HG03521 (cell line): ENCODE data around the gene TMED4.

Experiments used
- ATAC-seq: cut with Tn5 transposase; IDR thresholded peaks from one replicate; pipeline ENCODE4 v1.9.1; 2021; ENCODE audit warnings: mild to moderate bottlenecking, moderate library complexity; ENCODE audit not compliant: unreplicated experiment

TMED4 gene

DNA sequence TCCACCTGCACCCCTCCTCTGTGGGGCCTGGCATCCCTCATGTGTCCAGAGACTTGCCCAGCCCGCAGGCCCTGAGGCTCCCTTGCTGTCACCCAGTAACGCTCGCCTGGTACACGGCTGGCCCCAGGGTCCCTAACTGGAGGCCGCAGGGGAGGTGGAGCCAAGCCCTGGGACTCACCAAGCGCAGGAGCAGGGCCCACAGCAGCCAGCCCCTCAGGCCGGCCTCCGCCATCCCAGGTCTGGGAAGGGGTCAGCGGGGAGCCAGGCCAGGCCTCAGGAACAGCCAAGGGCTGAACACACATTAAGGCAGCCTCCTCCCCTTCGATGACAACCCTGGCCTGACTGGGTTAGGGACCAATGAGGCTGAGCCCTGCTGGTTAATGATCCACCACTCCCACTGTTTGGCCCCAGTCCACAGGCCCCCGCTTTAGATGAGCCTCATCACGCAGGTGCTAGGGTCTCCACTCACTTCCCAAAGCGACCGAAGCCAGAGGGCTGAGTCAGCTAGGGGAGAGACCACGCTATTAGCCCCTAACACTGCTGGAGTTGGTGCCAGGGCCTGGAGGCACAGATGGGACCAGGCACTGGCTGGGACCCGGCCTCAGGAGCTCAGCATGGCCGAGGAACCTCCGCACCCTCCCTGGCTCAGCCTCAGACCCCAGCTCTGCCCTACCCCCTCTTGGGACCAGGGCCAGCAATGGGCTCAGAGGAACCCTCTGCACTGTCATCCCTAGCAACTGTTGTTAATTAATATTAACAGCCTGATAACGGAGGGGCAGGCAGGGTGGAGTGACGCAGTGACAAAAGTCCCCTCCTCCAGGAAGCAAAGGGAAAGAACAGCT, 40.8 kb downstream of the TMED4 start, which contains the start of gene NPC1L1:
NPC1L1 (minus strand) TSS at position 303 of the 842 bp plus-strand sequence; CDS start at position 232, 71 bp downstream.
- ATAC-seq = no peak

DNA sequence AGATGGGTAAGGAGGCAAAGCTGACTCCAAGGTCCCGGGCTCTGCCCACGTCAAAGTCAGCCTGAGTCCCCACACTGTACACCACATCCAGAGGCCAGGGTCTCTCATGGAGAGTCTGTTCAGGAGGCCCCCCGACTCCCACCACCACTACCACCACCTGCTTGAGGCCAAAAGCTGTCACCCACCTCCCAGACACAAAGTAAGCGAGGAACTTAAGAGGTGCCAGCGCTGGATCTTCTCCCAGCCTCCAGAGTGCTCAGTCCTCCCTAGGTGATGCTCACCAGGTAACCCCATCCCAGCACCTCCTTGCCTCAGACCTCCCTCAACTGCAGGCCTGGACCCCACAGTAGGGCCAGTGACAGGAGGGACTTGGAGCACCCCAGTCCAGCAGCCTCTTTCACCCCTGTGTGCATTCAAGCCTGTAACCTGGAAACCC, 41.4 kb downstream of the TMED4 start:
- no peak for ATAC-seq

DNA sequence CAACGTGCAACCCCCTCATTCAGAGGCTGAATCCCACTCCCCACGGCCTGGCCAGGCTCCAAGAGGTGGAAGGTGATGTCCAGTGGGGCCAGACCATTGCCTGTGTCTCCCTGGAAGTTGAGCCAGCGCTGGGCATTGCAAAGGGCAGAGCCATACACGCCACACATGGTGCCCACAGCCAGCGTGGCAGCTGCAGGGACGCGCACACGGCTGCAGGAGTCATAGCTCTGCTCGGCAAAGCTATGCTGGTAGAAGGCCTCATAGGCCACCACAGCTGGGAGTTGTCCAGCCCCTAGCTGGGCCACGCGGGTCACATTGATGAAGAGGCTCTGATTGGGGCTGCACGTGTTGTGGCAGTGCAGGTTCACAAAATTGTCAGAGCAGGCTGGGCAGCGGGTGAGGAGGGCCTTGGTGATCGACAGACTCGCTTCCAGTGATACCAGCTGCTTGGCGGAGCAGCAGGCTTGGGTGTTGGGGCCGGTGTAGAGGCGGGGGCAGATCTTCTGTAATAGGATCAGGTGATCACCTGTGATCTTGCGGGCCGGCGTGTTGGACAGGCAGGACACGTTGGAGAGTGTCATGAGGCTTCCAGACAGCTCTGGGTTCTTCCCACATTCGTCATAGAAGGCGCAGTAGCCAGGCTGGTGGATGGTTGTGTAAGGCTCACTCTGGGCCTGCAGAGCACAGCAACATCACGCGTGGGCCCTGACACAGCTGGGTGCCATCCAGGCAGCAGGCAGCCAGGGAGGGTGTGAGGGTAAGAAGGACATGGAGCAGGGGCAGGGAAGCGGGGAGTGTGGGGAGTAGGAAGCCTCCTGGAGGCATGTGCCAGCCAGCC, 42.1 kb downstream of the TMED4 start:
- ATAC-seq = no peak

DNA sequence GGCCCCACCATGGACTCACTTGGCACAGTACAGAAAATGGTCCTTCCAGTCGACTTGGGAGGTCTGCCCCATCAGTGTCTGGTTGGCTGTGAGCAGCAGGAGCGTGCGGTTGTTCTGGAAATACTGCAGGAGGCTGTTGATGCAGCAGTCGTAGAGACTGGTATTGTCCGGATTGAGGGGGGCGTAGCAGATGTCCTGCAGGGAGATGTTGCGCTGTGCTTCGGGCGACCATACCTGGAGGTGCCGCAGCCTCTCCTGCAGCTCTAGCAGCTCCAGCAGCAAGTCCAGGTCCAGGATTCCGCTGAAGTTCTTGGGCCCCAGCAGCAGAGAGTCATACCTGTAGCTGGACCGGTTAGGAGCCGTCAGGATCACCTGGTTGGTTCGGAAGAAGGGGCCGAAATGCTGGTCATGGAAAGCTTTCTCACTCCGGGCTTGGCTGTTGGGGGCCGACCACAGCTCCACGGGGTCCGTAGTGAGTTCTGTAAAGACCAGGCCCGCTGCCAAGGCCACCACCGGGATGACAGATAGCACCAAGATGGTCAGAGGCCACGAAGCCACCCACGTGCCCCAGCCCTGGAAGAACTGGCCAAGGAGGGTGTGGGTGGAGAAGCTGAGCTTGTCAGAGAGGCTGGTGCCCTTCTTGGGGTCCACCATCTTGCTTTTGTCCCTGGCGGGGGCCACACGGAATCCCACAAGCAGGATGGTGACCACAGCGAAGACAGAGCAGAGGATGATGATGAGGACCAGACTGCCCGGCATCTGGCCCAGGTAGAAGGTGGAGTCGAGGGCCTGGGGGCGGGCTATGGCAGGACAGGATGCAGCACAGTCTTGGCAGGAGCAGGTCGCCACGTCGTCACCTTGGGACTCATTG, 43.0 kb downstream of the TMED4 start:
- ATAC-seq = no peak

DNA sequence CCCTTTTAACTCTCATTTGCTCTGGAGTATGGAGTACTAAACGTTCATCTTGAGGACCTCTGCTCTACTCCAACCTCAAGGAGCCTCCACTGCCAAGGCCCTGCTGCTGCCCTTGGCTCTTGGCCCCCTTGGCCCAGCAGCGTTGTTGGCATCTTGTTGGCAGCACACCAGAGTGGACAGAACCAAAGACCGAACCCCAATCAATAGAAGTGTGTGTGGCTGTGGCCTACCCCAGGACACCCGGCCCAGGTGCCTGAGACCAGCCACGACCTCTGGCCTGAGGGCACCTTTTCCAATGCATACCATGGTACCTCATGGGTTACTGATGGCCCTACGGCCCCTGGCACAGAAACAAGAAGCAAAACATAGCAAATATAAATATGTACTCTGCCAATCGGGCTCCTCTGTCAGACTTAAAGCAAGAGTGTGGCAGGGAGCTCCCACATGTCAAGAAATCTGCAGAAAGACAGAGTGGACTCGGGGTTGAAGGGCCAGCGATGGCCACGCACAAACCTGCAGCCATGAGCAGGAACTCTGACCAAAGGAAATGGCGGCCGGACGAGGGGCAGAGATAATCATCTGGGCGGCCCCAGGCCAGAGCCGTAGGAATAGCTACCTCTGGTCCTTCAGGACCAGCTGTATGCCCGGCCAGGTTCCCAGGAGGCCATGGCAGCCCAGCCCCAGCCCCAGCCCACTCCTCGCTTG, 43.8 kb downstream of the TMED4 start:
- ATAC-seq = no peak

DNA sequence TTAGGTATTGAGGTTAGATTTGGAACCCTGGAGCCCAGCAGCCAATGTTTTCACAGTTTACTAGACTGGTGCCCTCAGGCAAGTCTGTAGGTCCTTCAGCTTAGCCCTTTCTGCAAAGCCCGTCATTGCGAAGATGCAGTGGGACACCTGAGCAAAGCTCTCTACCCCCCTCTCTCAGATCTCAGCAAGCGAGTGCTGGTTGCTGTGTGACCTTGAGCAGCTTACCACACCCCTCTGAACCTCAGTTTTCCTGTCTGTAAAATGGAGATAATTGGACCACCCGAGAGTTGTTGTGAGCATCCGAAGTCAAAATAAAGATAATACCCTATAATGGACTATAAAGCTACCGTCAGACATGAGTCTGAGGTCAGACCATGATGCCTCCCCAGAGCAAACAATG, 44.6 kb downstream of the TMED4 start:
- no peak for ATAC-seq

DNA sequence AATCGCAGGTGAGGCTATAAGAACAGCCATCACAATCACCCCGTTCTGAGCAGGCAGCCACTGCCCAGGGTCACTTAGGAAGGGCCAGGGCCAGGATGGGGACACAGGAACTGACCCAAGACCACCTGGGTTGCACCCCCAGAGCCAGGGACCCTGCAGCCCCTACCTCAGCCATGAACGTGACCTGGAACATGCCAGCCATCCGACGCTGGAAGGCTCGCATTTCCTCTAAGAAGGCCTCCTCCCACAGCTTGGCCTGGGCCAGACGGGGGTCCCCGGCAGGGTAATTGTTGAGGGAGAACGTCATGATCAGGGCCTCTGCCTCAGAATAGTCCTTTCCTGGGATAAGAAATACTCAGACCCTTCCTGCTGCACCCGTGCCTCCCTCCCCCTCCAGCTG, 45.9 kb downstream of the TMED4 start:
- no peak for ATAC-seq

DNA sequence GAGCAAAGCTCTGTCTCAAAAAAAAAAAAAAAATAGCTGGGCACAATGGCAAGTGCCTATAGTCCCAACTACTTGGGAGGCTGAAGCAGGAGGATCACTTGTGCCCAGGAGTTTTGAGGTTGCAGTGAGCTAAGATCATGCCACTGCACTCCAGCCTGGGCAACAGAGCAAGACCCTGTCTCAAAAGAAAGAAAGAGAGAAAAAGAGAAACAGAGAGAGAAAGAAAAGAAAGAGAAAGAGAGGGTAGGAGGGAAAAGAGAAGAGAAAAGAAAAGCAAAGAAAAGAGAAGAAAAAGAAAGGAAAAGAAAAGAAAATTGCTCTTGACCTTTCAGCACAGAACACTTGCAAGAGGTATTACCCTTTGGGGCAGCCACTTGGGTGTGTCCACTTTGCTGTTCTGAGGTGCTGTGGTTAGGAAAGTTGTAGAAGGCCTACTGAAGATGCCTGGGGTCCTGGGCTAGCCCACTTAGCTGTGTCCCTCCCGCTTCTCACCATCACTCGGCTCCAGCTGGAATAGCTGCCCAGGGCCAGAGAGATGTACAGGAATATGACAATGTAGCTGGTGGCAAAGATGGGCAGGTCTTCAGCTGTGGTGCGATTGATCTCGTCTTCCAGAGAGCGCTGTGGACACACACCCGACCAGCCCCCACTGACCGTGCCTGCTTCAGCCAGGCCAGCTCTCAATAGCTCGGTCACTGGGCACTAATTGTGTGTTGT, 46.5 kb downstream of the TMED4 start:
- no peak for ATAC-seq

DNA sequence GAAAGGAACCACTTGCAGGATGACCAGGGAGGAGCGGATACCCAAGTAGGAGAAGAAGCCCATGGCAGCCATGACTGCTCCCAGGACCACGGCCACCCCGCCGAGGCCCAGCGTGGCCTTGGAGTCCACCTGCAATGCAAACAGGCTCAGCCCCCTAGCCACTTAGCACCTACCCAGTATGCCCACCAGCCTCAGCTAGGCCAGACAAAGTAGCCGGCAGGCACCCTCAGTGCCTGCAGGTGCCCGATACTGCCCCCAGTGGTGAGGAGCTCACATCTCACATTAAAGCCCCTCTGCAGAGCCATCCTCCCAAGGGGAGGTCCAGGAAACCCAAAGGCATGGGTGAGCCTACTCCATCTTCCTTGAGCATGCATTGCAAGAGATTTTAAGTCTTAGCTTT, 47.5 kb downstream of the TMED4 start:
- peak; percentile 54 for ATAC-seq

DNA sequence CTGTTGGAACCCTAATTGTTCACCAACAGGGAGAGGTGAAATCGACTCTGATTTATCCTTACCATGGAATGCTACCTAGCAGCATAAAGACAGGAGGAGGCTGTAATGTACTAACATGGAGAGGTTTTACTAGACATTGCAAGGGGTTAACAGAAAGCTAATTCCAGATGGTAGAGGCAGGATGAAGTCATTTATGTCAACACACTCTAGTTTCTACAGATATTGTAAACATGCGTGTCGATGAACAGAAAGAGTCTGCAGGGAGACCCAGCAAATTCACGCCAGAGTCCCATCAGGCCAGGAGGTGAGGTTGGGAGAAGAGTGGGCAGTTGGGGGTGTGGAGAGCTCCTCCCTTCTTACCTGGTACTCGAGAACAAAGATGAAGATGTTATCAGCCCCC, 47.9 kb downstream of the TMED4 start:
- no peak for ATAC-seq

DNA sequence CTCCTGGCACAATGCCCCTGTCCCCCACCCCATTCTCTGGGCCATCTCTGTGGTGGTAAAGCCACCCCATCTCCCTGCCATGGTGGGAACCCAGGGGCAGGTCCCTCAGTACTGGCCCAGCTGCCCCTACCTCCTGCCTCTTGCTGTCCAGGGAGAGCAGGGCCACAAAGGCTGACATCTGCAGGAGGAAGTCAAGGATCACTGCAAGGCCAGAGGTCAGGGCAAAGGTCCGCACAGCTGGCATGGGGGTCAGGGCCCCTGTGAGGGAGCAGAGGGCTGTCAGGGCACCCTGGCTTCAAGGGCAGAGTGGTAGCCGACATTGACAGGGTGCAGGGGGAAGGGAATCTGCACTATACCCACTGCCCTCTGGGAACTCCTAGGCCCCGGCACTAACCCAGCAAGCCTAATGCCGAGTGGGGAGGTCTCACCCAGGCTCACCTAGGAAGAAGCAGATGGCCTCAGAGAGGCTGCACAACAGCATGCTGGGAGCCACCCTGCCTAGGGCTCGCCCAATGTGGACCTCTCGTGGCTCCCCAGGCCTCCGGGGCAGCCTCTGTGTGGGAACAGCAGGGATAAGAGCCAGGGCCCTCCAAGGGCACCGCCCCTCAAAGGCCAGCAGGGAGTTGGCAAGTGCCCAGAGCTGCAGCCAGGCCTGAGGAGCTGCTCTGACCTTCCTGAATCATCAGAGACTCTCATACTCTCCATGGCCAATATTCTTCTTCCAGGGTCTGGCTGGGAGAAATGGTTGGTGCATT, 48.6 kb downstream of the TMED4 start:
- no peak for ATAC-seq

DNA sequence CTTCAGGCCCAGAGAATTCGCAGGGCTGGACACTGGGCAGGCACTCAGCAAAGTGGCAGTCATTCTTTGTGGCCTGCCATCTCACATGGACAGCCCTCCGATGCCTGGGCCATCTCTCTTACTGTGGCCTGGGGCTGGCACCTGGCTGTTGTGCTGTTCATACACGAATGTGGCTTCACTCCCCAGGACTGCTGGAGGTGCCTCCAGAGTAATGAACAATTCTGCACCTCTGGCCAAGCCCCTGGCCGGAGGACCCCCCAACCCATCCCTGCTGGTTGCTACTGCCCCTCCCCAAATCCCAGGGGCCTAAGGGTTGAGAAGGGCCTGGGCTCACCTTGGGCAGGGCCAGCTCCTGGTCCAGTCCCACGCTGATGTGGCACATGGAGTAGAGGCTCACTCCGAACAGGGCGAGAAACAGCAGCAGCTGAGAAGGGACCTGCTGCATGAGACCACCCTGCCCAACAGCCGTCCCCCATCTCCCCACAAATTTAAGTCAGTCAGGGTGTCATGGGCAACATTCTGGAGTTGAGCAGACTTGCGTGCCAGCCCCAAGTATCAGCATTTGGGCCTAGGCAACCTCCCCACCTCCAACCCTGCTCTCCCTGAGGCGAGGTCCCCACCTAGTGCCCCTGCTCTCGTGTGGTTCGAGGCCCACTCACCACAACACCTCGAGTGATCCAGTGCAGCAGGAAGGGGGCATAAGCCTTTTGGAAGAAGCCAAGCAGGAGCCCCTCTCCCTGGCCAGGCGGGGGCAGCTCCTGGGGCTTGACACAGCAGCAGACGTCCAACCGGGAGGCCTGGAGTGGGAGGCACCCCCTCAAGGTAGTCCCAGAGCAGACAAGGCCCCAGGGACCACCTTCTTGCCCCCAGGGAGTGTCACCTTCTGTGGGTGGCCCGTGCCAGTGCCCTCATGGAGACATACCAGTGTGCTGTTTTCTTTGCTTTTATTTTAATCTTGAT, 50.3 kb downstream of the TMED4 start:
- ATAC-seq = no peak

DNA sequence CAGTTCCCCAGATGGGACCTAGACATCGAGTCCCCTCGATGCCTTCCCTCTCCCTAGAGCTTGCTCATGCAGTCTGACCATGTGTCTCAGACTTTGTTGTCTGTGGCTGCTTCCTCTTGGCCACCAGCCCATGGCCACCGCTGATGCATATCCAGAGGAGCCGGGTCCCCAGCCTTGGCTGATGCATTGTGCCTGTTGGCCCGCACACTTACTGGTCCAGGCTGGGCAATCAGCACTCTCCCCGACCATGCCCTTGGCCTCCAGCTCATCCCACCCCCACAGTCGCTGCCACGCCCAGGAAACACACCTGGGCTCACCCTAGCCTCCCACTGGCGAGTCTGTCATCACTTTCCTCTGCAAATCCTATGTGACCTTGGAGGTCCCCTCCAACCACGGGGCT, 51.0 kb downstream of the TMED4 start:
- ATAC-seq = no peak
